Fibroblast of skin of left biceps (primary cell): Measurements from ENCODE around the gene ZFAND5.

Experiments
- DNase-seq, 2 experiments: peaks; one replicate each; pipeline ENCODE4 v3.0.0-alpha.2; 2013; ENCODE audit warnings: low read depth in 2 of 2

ZFAND5 gene, protein sequence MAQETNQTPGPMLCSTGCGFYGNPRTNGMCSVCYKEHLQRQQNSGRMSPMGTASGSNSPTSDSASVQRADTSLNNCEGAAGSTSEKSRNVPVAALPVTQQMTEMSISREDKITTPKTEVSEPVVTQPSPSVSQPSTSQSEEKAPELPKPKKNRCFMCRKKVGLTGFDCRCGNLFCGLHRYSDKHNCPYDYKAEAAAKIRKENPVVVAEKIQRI

DNA sequence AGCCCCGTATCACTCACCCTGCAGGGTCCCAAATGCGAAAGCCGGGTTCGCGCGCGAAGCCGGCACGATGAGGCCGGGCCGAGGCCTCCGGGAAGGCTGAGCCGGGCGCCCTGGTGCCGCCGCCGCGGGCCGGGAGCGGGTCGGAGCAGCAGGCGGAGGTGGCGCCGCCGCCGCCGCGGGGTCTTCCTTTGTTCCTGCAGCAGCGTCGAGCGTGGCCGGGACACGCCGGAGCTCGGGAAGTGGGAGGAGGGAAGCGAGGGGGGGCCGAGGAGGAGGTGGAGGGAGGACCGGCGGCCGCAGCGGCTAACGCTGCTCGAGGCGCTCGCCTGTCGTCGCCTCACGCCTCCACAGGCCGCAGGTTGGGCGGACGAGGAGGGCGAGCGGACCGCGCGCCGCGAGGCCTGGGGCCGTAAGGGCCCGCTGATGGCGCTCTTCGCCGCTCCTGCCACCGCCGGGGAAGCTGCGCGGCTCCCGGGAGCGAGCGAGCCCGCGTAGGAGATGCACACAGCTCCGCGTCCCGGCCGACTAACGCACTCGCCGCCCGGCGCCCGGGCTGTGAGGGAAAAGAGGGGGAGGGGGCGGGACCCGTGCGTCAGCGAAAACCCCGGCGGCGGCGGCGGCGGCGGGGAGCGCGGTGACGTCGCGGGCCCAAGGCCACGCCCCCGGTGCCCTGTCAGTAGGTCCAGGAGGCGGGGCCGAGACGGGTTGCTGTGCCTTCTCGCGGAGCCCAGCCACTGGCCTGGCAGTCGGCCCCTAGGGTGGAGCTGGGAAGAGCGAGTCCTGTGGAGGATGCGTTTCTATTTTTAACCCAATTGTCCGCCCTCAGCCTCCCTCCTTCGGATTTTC lies at the start of gene ZFAND5:
Gene ZFAND5 (minus strand): TSS at position 530 of the 846 bp plus-strand sequence. CDS start 4,430 bp downstream, outside the sequence.
- peak; percentile 96 for DNase-seq

DNA sequence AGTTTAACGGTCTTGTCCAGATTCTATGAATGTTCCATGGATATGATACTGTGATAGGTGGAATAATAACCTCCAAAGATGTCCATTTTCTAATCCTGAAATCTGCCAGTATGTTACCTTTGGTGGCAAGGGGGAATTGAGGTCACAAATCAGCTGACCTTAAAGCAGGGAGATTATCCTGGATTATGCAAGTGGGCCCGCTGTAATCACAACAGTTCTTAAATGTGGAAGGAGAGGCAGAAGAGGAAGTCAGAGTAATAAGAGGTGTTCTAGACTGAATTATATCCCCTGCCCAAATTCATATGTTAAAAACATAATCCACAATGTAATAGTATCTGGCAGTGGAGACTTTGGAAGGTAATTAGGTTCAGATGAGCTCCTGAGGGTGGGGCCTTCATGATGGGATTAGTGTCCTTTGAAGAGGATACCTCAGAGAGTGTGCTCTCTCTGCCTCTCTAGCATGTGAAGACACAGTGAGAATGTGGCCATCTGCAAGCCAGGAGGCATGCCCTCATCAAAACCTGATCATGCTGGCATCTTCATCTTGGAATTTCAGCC lies 47.6 kb upstream of the ZFAND5 start:
- no peak for DNase-seq

DNA sequence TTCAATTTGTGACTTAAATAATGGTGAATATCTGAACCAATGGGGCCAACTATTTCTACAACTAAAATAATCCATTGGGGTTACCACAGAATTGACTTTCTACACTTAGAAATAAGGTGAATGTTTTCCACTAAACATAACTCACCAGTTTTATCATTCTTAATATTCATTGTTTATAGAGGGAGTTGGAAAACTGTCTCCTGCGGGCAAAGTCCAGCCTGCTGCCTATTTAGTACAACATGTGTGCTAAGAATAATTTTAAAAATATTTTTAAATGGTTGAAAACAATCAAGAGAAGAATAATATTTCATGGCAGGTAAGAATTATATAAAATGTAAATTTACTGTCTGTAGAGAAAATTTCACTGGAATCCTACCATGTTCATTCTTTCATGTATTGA lies 45.2 kb upstream of the ZFAND5 start:
- no peak for DNase-seq

DNA sequence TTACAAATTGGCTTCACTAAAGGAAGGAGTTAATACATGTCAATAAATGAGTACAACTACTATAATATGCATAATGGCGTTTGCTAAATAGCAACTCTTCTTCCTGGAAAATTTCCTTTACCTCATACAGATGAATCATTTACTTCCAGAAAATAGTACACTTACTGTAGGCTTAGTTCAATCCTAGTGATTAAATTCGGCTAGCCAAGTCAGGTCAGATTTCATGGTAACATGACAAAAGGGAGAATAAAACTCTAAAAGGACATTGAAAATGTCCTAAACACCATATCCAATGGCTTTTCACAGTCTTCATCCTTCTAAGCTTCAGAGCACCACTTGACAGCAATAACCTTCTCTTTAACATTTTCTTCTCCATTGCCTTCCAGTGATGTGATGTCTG lies 42.1 kb upstream of the ZFAND5 start:
- no peak for DNase-seq

DNA sequence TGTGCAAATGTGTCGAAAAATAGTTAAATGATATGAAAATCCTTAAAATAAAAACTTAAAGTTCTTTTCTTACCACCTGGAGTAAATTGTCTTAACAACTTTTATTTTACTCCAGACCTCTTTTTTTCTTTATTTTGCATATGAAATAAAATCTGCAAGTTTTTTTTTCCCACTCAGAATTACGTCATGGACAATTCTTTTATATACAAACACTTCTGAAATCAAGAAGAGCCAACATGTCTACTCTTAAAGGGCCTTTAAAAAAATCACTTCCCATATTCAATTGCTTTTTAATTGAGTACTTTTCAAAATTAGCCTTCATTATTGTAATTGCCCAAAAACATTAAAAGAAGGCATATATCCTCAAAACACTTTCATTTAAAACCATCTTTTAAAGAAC lies 37.7 kb upstream of the ZFAND5 start:
- DNase-seq, result no peak

DNA sequence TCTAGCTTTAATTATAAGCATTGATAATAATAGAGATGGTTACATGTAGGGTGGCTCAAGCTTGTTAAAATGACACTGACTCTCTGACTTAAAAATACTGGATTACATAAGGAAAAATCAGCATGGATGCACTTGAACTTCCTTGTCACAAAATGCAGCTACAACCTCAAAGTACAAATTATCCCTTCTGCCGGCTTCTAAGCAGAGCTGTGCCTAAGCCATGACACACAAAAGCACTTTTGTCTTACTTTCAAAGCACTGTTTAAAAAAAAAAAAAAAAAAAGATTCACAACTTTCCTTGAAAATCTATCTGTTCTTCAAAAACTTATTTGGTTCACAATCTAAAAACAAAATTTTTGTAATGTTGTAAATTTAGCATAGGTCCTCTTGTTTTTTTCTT lies 36.4 kb upstream of the ZFAND5 start:
- DNase-seq, result no peak

DNA sequence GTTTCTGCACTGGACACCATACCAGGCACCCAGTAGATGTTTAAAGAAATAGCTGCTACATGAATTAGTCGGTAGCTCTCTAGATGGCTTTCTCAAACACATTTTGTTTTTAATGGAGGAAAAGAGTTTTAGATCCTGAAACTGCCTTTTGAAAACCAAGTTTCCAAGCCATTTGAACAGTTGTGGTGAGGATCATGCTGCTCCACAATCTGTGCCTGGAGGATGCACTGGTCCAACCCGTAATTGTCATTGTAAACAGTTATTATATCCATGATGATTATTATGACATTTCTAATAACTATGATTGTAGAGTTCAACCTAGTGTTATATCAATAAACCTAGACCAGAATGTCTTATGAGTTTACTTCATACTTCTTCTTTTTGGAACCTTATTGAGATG lies 35.9 kb upstream of the ZFAND5 start:
- no peak for DNase-seq

DNA sequence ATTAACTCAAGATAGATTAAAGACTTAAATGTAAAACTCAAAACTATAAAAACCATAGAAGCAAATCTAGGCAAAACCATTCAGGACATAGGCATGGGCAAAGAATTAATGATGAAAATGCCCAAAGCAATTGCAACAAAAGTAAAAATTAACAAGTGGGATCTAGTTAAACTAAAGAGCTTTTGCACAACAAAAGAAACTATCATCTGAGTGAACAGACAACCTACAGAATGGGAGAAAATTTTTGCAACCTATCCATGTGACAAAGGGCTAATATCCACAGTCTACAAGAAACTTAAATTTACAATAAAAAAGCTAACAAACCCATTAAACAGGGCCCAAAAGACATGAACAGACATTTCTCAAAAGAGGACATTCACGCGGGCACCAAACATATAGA lies 34.4 kb upstream of the ZFAND5 start:
- no peak for DNase-seq

DNA sequence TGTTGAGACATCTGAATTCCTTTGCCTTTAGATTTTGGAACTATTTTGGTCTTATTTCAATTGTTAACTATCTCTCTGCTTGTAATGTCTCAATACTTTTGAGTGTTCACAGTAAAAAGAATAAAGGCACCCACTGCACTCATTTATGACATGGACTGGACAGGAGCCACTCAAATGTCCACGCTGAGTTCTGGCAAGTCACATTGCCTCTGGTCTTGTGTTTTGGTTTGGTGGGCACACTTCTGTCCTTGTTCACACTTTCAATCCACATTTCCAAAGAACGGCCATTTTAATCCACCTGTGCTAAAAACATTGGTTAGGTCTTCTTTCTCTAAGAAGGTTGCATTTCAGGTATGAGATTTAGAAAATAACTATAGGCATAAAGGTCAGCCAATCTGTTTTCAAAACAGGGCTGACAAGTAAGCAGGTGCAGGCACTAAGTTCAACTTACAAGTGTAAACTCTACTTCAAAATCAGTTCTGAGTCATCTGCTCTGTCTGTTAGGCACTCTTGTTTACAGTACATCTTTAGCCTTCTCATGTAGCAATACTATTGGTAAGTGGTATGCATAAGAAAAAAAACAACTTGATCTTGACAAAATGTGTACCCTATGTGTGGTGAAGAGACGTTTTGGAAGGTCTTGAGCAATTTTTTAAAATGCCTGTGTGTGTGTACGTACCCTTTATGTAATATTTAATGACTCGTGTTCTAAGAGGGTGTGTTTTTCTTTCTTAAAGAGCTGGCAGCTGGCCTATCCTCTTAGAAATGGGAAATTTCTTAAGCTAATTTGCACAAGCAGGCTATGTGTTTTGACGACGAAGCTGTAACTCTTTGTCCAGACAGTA lies 31.5 kb upstream of the ZFAND5 start:
- no peak for DNase-seq

DNA sequence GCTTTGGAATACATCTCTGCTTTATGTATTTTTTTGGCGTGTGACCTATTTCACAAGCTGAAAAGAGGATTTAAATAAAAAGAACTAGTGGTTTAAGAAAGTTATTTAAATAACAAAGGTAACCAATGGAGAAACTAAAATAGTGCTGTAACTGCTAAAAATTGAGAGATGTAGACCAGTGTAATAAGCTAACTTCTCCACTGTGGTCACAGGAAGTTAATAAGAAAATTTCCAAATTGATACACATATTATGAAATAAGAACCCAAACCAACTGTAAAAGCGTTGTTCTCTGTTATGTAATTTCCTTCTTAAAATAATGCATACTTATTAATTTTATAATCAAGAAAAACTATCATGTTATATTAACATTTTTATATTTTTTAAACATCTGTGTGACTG lies 29.1 kb upstream of the ZFAND5 start:
- no peak for DNase-seq

DNA sequence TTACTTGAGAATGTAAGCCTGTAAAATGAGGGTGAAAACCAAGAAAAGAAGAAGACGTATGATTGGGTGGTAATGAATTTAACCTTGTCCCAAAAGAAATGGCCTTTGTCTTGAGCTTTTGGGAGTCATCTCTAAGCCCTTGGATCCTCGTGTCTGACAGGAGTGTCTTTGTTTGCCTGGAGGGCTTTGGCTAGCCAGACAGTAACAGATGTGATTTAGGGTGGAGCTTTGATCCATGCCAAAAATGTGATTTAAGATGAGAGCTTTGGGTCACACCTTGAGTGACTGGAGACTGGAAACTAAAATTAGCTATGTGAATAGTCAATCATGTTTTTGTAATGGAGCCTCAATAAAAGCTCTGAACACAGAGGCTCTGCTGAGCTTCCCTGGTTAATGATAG lies 25.9 kb upstream of the ZFAND5 start:
- DNase-seq, result no peak

DNA sequence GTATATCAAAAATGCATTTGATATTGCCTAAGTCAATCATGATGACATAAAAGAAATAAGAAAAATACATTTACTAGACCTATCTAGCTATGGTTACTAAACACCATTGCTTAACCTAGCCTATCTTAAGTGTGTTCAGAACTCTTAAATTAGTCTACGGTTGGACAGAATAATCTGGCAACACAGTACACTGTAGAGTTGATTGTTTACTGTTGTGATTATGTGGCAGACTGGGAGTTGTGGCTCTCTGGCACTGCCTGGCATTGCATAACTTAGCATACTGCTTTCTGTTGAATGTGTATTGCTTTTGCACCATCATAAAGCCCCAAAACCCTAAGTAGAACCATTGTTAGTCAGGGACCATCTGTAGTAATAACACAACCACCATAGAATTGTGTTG lies 21.2 kb upstream of the ZFAND5 start:
- no peak for DNase-seq

DNA sequence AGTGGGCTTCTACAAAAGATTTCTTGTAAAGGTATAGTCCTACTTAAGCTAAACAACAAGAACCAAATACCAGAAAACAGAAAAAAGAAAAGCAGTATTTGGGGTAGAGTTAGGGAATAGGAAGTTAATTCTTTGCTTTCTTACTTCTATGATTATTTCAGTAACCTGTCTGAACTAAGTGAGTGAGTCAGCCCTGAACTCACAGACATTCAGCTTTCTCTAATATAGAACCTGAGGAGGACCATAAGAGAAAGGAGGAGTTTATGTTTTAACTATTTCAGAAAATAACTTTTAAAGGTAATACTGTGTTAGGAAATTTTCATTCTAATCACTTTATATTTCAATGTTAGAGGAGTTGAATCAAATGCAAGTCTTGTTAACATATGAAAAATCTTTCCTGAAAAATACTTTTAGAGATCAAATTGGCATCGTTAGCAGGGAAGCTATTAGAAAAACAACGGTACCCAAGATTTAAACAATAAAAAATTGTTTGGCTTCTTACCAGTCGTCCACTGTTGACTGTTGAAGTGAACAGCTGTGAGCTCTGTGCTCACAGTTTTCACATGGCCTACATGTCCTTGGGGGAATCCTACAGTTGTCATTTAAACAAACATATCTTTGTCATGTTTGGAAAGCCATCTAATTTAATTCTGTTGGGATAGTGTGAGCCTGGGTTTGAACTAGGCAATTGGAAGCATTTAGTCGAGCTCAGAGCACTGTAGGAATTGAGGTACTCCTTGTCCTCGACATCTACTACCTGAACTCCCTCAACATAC lies 19.9 kb upstream of the ZFAND5 start:
- no peak for DNase-seq

DNA sequence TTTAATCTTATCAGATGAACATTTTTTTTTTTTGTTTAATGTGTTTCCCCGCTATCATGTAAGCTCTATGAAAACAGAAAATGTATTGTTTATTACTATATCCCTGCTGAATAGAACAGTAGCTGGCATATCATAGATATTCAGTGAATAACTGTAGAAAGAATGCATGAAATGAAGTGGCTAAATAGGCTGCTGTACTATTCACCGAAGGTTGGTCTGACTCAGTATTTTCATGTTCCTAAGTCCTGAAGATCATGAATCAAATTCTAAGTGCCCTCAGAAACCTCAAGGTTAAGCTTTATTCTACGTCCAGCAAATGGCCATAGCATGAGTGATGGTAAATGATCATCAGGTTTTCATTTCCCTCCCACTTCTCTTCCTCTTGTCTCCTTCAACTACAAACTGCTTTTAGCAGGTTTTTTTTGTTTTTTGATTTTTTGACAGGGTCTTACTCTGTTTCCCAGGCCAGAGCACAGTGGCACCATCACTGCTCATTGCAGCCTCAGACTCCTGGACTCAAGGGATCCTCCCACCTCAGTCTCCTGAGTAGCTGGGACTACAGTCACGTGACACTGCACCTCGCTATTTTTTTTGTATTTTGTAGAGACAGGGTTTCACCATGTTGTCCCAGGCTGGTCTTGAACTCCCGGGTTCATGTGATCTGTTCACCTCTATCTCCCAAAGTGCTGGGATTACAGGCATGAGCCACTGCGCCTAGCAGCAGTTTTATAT lies 19.1 kb upstream of the ZFAND5 start:
- DNase-seq, result peak in 1 of 2 experiments; percentile 54

DNA sequence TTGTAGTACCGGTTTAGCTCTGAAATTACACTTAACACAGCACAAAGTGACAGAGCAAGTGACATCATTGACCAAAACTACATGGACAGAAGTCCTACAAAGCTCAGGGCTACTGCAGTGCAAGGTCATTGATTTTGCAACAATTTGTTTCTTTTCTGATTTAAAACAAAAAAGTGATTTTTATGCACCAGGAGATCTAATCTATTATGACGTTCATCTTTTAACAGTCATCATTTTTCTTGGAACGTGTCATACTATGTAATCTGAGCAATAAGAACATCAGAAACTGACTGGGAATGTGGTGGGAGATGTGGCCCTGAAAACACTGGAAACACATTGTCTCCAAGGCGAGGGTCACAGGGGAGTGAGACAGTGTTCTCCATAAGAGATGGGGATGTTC lies 17.4 kb upstream of the ZFAND5 start:
- DNase-seq, result no peak

DNA sequence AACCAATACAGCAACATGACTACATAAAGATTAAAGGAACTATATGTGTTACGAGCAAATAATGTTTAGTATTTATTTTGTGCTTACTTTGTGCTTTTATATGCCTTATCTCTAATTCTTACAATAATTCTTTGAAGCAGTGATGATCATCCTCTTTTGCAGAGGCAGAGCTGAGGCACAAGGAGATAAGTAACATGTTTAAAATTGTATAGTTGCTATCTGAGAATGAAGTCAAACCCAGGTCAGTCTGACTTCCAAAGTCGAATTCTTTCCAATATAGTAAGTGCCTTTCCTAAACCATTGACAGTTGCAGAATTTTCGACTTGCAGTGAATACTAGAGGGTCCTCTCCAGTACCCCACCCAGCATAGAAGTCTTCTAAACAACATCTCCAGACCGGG lies 12.0 kb upstream of the ZFAND5 start:
- DNase-seq, result no peak

DNA sequence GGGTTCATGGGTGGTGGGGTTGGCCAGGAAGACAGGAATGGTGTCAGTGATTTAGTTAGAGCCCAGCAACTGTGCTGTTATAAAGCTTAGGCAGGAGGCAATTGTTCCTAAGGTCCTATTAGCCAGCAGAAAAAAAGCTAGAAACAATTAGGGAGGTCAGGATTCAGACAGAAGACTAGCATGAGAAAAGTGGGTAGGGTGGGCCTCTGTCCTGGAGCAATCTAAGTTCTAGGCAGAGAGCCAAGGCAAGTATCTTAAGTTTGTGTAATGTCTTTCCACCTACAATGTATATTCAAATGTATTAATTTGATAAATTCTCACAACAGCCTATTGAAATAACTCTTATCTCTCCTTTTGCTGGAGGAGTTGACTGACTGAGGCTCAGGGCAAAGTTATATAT lies 6.1 kb upstream of the ZFAND5 start:
- no peak for DNase-seq

DNA sequence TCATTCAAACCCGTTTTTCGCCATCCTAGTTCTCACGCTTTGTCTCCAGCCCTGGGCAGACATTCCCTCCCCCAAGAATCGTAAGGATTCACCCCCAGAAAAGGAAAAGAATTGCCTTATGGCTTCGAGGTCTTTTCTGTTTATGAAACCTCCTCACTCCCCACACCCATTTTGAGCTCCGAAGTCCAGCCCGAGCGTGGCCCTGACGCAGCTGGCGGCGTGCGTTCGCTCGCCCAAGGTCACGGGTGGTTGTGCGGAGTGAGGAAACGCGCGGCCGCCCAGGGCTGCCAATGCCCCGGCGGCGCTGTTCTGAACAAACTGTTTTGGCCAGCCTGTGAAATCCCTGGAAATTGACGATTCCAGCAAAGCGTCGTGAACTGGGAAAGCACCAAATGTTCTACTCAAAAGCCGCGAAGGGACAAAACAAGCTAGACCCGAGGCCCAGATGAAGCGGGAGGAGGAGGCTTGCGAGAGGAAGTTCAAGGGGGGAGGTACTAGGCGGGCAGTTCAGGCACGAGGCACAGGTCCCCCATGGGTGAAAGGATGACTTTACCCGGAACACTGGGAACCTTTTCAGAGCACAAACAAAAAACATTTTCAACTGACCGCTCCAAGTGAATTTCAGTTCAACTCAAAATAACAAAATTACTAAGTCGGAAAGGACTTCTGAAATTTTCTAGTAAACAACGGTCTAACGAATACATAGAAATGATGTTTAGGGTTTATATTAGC lies 683 bp upstream of the ZFAND5 start:
- DNase-seq, result peak in 1 of 2 experiments; percentile 25

DNA sequence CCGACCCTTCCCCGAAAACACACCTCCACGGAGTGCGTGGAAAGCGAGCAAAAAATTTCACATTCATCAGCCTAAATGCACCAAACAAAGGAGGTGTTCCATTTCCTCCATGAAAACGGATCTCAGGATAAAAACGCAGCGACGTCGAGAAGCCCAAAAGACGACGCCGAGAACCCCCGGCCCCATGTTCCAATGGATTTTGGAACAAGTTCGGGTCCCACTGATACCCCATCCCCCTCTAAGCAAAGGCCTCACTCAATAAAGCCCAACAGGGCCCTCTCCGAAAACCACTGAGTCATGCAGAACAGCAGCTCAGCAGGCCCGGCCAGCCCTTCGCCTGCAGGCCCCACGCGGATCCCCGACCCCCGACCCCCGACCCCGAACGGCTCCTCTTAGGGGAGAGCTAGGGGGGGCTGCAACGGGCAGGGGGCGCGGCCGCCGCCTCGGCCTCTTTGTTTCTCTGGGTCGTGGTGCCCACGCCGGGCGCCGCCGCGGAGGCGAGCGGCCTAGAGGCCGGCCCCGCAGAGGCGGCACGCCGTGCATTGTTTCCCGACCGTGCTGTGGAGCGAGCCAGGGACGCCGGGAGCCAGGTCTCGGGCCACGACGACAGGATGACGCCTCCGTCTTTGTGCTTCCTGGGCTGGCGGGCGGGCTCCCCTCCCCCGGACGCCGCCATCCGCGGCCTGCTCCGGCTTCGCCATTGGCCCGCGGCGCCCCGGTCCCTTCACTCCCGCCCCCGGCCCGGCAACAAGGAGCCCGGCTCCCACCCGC lies 915 bp downstream of the ZFAND5 start:
- no peak for DNase-seq
